GM19238 (cell line): Measurements from ENCODE around the gene DGLUCY.
"Not testable (repeated sequence)": the region's sequence is repeated elsewhere in the genome, so short reads cannot be mapped to it uniquely, and the experiment has no call there.

Experiments
- DNase-seq: peaks from one replicate; pipeline ENCODE4 v3.0.0; 2011; ENCODE audit warnings: low spot score; ENCODE audit not compliant: insufficient read length

Gene DGLUCY

GRCh38 chr14:91113829-91114078 lies at the start of gene DGLUCY:
Gene DGLUCY, plus strand, starts transcription at chr14:91114073. Its CDS starts 46,222 bp downstream, at chr14:91160295.
- DNase-seq: peak; percentile 75

GRCh38 chr14:91065266-91065665 lies 48.6 kb upstream of the DGLUCY start:
- no peak for DNase-seq

GRCh38 chr14:91067186-91067585 lies 46.7 kb upstream of the DGLUCY start:
- DNase-seq: no peak

- no peak for DNase-seq
Measured at GRCh38 chr14:91068642-91069041, 45.2 kb upstream of the DGLUCY start.

DNA sequence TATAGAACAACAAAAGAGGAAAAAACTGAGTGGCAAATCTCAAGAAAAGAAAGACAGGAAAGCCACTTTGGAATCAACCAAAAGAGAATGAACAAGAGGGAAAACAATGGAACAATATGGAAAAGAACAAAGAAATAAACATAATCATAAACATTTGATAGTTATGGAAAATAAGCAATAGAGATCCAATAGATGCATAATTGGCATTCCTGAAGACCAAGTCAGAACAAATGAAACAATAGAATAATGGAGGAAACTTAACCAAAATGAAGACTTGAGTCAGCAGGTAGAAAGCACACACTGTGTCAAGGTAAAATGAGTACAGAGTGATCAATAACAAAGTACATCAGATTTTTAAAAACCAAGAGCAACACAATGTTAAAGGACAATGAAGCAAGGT lies 43.3 kb upstream of the DGLUCY start:
- DNase-seq: no peak

DNA sequence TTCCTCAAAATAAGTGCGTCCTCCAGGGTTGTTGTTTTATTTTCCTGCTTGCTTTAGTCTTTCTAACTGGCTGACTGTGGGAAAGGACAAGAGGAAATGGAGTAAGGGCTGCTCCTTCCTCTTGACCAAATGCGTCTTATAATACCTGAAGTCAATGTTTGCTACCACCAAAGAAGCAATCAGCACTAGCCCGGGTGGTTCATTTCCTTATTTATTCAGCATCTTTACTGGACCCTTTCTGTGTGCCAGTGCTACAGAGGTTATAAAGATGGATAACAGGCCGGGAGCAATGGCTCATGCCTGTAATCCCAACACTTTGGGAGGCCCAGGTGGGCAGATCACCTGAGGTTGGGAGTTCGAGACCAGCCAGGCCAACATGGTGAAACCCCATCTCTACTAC lies 38.3 kb upstream of the DGLUCY start:
- DNase-seq: no peak

DNA sequence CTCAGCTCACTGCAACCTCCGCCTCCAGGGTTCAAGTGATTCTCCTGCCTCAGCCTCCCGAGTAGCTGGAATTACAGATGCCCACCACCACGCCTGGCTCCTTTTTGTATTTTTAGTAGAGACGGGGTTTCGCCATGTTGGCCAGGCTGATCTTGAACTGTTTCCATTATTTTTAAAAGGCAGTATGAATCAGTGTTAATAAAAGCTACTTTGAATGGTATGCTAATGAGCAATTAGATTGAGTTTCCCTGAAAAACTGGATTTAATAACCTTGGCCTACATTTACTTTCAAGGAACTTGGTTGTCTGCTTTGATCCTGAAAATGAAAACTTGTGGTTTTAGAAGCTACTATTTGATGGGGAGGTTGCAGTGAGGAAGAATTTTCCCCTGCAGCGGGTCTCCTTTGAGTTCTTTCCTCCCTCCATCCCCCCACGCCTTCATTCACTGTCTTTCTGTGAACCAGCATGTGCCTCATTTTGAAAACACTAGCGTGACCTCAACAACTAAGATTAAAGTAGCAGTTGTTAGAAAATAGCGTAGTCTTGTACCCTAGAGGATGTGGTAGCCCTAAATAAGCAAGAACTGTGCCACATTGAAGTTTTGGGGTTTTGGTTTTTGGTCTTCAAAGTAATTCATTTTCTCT lies 35.7 kb upstream of the DGLUCY start:
- DNase-seq: no peak

- DNase-seq: no peak
Measured at GRCh38 chr14:91080071-91080470, 33.8 kb upstream of the DGLUCY start.

DNA sequence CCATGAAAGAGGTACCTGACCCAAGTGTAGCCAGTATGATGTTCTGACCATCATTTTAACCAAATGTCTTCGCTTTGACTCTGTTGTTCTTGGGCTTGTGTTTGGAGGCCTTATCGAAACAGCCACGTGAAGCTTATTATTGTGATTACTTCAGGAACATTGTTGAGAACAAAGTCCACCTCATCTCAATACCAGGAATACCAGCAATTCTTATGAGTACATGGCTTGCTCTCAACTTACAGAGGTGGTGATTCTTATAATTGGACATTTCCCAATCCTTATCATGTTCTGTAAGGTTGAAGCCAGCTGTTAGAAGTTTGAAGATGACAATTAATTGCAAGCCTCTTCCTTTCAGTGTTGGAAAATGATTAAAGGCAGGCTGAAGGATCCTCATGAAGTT lies 31.6 kb upstream of the DGLUCY start:
- no peak for DNase-seq

DNA sequence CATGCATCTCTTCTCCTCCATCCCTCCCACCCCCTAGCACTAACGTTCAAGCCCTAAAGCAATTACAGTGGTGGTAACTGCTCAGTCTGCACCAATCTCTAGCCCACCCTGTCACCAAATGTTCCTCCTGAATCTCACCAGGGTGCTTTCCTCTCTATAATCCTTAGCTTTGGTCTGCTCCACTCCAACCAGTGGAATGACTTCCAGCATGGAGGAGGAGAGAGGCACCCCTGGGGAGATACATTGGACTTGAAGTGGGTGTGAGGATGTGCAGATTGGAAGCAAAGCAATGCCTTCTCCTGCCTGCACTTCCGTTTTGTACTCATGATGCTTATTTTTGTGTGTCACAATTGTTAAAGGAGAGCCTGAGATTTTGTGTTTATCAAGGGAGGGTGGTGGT lies 29.4 kb upstream of the DGLUCY start:
- no peak for DNase-seq

GRCh38 chr14:91087470-91087869 lies 26.4 kb upstream of the DGLUCY start:
- not testable (repeated sequence) for DNase-seq

- no peak for DNase-seq
Measured at GRCh38 chr14:91088585-91089235, 25.2 kb upstream of the DGLUCY start.

GRCh38 chr14:91089958-91090535 lies 23.8 kb upstream of the DGLUCY start:
- no peak for DNase-seq

DNA sequence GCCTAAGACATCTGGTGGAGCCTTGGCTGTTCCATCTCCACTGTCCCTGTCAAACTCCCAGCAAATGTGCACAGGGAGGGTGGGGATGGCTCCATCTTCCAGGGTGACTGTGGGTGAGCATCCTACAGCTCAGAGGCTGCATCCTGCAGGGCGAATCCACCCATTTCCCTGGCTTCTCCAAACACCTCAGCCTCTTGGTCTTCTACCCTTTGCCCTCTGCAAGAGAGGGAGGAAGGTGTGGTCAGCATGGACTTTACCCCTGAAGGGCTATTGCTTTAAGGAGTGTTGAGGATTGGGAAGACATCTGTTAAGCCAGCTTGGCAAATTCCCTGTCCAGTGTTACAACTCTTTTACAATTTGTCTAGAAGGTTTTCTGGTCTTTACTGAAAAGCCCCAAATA lies 23.1 kb upstream of the DGLUCY start:
- no peak for DNase-seq

DNA sequence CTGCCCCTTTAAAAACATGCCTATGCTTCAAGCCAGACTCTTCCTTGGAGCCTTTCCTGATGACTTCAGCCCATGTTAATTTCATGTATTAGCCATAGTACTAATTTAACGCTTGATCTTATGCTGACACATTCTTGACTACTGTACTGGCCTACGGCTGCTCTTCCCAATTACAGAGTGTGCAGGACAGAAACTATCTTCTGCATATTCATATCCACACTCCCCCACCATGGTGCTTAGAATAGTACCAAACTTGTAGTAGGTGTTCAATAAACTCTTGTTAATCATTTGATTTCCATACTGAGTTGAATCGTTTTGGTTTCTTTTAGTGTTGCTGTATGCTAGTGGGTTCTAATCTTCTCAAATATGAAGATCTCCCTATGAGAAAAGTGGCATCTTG lies 21.8 kb upstream of the DGLUCY start:
- no peak for DNase-seq

- DNase-seq: not testable (repeated sequence)
Measured at GRCh38 chr14:91093743-91094472, 20.0 kb upstream of the DGLUCY start.

DNA sequence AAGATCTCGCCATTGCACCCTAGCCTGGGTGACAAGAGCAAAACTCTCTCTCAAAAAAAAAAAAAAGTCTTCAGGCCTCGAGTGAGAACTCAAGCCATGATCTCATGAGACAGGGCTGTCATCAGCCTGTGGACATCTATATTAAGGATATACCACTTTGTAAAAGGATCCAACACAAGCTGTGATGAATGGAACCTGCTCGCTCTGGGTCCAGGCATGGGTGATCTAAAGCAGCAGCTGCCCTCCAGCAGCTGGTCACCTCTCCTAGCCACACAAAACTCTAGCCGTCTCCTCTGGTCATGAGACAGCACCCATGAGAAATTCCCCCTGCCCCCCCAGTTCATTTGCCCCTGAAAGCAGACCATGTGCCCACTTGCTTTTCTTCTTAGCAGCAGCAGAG lies 19.1 kb upstream of the DGLUCY start:
- DNase-seq: no peak

DNA sequence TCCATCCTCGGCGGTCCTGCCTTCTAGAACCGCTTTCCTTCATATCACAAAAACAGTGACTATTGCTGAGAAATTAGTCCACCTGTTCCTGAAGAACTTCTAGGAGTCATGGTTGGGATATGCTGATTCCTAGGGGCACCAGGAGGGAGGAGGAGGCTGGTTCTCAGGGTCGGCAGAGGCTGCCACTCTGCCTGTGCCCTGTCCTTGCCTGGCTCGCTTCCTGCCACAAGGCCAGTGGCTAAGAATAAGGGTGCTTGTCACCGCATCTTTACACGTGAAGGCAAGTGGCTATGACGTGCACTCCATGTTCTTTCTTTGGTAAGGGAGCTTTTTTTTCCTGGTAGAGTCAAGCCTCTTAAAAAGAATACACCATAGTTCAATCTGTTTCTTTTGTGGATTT lies 18.7 kb upstream of the DGLUCY start:
- no peak for DNase-seq

- DNase-seq: not testable (repeated sequence)
Measured at GRCh38 chr14:91097657-91098056, 16.2 kb upstream of the DGLUCY start.

DNA sequence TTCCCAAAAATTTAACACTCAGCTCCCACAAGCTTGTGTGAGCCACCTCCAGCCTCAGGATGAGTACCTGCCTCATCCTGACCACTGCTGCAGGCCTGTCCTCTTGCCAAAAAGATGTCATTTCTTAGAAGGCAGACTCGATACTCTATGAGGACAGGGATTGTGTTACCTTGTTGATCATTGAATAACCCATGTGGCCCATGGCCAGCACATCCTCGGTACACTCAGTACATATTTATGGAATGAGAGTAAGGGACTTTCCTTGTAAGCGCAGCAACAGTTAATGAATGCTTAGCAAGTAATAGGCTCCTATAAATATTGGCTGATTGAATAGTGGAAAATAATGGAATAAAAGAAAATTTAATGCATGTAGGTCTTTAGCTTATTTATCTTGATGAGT lies 15.3 kb upstream of the DGLUCY start:
- DNase-seq: no peak

DNA sequence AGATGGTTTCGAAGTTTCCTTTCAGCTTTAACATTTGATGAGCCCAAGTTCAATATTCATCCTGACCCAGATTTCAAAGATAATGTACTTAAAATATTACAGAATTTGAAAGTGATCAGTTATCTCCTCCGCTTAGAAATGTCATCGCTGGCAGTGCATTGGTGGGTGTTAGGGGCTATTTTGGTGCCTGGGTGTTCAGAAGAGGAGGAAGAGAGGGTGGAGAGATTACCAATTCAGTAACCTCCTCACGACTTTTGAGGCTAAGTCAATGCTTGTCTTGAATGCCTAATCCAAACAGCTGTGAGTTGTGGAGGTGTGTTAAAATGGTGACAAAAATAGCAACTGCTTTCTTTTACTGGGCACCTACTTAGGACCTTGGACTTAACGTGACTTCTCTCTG lies 13.8 kb upstream of the DGLUCY start:
- no peak for DNase-seq

GRCh38 chr14:91103116-91103515 lies 10.8 kb upstream of the DGLUCY start:
- no peak for DNase-seq
